Airway epithelial cell (primary cell): Measurements from ENCODE around the gene HBP1. TPM values are rescaled to one million over a fixed set of nuclear protein-coding genes. Genes with fewer than 3 reads are reported as not detected.

Experiments
- total RNA-seq: library from RNA; depleted of rRNA; stranded (reverse); fragments of >200 nt; gene quantifications from 2 replicates; pipeline ENCODE4 v1.2.3, GENCODE V29; 2015

Gene HBP1, protein sequence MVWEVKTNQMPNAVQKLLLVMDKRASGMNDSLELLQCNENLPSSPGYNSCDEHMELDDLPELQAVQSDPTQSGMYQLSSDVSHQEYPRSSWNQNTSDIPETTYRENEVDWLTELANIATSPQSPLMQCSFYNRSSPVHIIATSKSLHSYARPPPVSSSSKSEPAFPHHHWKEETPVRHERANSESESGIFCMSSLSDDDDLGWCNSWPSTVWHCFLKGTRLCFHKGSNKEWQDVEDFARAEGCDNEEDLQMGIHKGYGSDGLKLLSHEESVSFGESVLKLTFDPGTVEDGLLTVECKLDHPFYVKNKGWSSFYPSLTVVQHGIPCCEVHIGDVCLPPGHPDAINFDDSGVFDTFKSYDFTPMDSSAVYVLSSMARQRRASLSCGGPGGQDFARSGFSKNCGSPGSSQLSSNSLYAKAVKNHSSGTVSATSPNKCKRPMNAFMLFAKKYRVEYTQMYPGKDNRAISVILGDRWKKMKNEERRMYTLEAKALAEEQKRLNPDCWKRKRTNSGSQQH
- 27.3 and 36.3 TPM in 2 replicates for total RNA-seq

GRCh38 chr7:107168233-107169119 is at the start of gene HBP1:
HBP1 (plus strand) TSS chr7:107169003; CDS start chr7:107179894, 10,891 bp downstream.

Other genes with a start within 250 kb of the HBP1 start
- 0.07 TPM in 1 of 2 replicates, not detected in the other for gene PRKAR2B, start 124.3 kb upstream of the HBP1 start, total RNA-seq